GM23248 (cell line): Measurements from ENCODE around the gene SMIM23. TPM values are rescaled to one million over a fixed set of nuclear protein-coding genes. Genes with fewer than 3 reads are reported as not detected.

ENCODE experiments used
- DNase-seq: peaks from one replicate; pipeline ENCODE4 v3.0.0-alpha.2; 2015
- H2AFZ ChIP-seq: fragments of 200-600 bp; sonication (generic); 2 replicates; pipeline ENCODE4 v1.6.1; 2016; ENCODE audit warnings: antibody characterized with exemption
- H3F3A ChIP-seq: fragments of 200-600 bp; sonication (generic); 2 replicates; pipeline ENCODE4 v1.6.1; 2016; ENCODE audit warnings: mild to moderate bottlenecking, antibody characterized with exemption, mixed run types; ENCODE audit not compliant: insufficient read depth
- H3K27ac ChIP-seq: fragments of 200-600 bp; sonication (generic); 2 replicates; pipeline ENCODE4 v1.5.1; 2016; ENCODE audit warnings: mild to moderate bottlenecking
- H3K27me3 ChIP-seq: fragments of 200-600 bp; sonication (generic); replicated peaks from 2 replicates; pipeline ENCODE4 v1.6.1; 2016; ENCODE audit warnings: mild to moderate bottlenecking; ENCODE audit not compliant: insufficient read depth
- H3K36me3 ChIP-seq: fragments of 200-600 bp; sonication (generic); 2 replicates; pipeline ENCODE4 v1.6.1; 2016; ENCODE audit warnings: low read depth, mild to moderate bottlenecking
- H3K4me1 ChIP-seq: fragments of 200-600 bp; sonication (generic); 2 replicates; pipeline ENCODE4 v1.6.1; 2016; ENCODE audit warnings: mild to moderate bottlenecking; ENCODE audit not compliant: insufficient read depth
- H3K4me2 ChIP-seq: fragments of 200-600 bp; sonication (generic); one replicate; pipeline ENCODE4 v1.6.1; 2016; ENCODE audit warnings: mild to moderate bottlenecking; ENCODE audit not compliant: unreplicated experiment
- H3K4me3 ChIP-seq: fragments of 200-600 bp; sonication (generic); 2 replicates; pipeline ENCODE4 v1.5.1; 2016; ENCODE audit warnings: mild to moderate bottlenecking
- H3K79me2 ChIP-seq: fragments of 200-600 bp; sonication (generic); 2 replicates; pipeline ENCODE4 v1.6.1; 2016; ENCODE audit warnings: mild to moderate bottlenecking; ENCODE audit not compliant: insufficient read depth
- H3K9ac ChIP-seq: fragments of 200-600 bp; sonication (generic); 2 replicates; pipeline ENCODE4 v1.6.1; 2016; ENCODE audit warnings: mild to moderate bottlenecking
- H3K9me2 ChIP-seq: fragments of 200-600 bp; sonication (generic); 2 replicates; pipeline ENCODE4 v1.6.1; 2016; ENCODE audit warnings: mixed run types, mild to moderate bottlenecking, moderate library complexity; ENCODE audit not compliant: insufficient read depth
- H3K9me3 ChIP-seq: fragments of 200-600 bp; sonication (generic); one replicate; pipeline ENCODE4 v1.6.1; 2017; ENCODE audit warnings: low read depth
- H4K20me1 ChIP-seq: fragments of 200-600 bp; sonication (generic); 2 replicates; pipeline ENCODE4 v1.6.0; 2016; ENCODE audit not compliant: insufficient read depth
- EZH2 ChIP-seq: fragments of 200-600 bp; sonication (generic); IDR thresholded peaks from 2 replicates; pipeline ENCODE4 v1.6.1; 2018; ENCODE audit warnings: antibody characterized with exemption, mild to moderate bottlenecking; ENCODE audit not compliant: insufficient read depth, poor library complexity, severe bottlenecking
- EZH2phosphoT487 ChIP-seq: fragments of 200-600 bp; sonication (generic); IDR thresholded peaks from 2 replicates; pipeline ENCODE4 v1.6.1; 2018; ENCODE audit warnings: antibody characterized with exemption, moderate library complexity, mild to moderate bottlenecking, low read depth; ENCODE audit not compliant: insufficient read depth
- WGBS, 2 experiments: methylation state at CpG; one replicate each; pipeline ENCODE4 v1.1.6; 2015 to 2017; ENCODE audit warnings: low lambda C conversion rate in 2 of 2, low coverage in 1 of 2; ENCODE audit errors: missing lambda C conversion rate in 2 of 2; 5-methylcytosine and 5-hydroxymethylcytosine counted together
- in situ Hi-C: fragments of 300-500 bp; cut with MboI; formaldehyde crosslinking; loops from 2 replicates; pipeline ENCODE4 v1.15.0; 2020
- polyA plus RNA-seq: library from polyadenylated mRNA; unstranded; fragments of >200 nt; fragmentation: Nextera tagmentation; extraction: Ambion mirVana; gene quantifications from 2 replicates; pipeline ENCODE4 v1.2.1, GENCODE V29; 2016
- total RNA-seq: library from RNA; depleted of rRNA; stranded (reverse); fragments of >200 nt; shearing (Covaris generic); gene quantifications from 2 replicates; pipeline ENCODE4 v1.2.3, GENCODE V29; 2014

SMIM23 gene
- total and polyA plus RNA-seq, 2 experiments from 2014 or later = not detected

- in situ Hi-C loops = no loop called here
- Histone ChIP-seq H3K36me3 (no peaks in the 10 kb centered on the region), H3K9ac (no peak overlapping the region), H3F3A (no peaks in the 10 kb centered on the region), H3K9me3 (no peaks in the 10 kb centered on the region), H4K20me1 (no peaks in the 10 kb centered on the region), H3K9me2 (no peaks in the 10 kb centered on the region; the same call in 1 of the 2 replicates), H2AFZ (no peak overlapping the region), H3K79me2 (no peaks in the 10 kb centered on the region), H3K27ac (no peak overlapping the region), H3K4me2 (no peak overlapping the region), H3K4me3 (no peak overlapping the region), H3K27me3 (peaks cover 23% of the 10 kb centered on the region; the same call in 1 of the 2 replicates), H3K4me1 (no peaks in the 10 kb centered on the region)
- DNase-seq = no peak
- 76 to 78% methylated on average over 2 of the region's 2 CpGs for WGBS, 2 experiments
- TF ChIP-seq EZH2 = no peak
- no peak for TF ChIP-seq EZH2phosphoT487
These were observed 8.9 kb downstream of the SMIM23 start for GRCh38 chr5:171794470-171794960.

- TF ChIP-seq EZH2phosphoT487 (no peak), EZH2 (no peak)
- H3K79me2 ChIP-seq = no peaks in the 10 kb centered on the region
- no peak overlapping the region for H3K4me3 ChIP-seq
- no peaks in the 10 kb centered on the region for H3K4me1 ChIP-seq
- DNase-seq = no peak
- H3K4me2 ChIP-seq = no peak overlapping the region
- H3K9me3 ChIP-seq = no peaks in the 10 kb centered on the region
- H3K9me2 ChIP-seq = no peaks in the 10 kb centered on the region
- H3K9ac ChIP-seq = no peak overlapping the region
- H3K27ac ChIP-seq = no peak overlapping the region
- no peak overlapping the region for H2AFZ ChIP-seq
- in situ Hi-C loops = no loop called here
- H3K27me3 ChIP-seq = peaks cover 15% of the 10 kb centered on the region
- no peaks in the 10 kb centered on the region for H3F3A ChIP-seq
- 45% methylated on average over 2 of the region's 2 CpGs for WGBS, 2 experiments
- no peaks in the 10 kb centered on the region for H3K36me3 ChIP-seq
- H4K20me1 ChIP-seq = no peaks in the 10 kb centered on the region
These were observed 9.8 kb downstream of the SMIM23 start for GRCh38 chr5:171795381-171795780.

GRCh38 chr5:171796436-171796835, 10.8 kb downstream of the SMIM23 start:
- WGBS, 2 experiments = 62 to 65% methylated on average over 8 of the region's 8 CpGs
- Histone ChIP-seq H3F3A (no peaks in the 10 kb centered on the region), H2AFZ (no peak overlapping the region), H3K36me3 (no peaks in the 10 kb centered on the region), H3K79me2 (no peaks in the 10 kb centered on the region), H3K4me2 (no peak overlapping the region), H3K9me3 (no peaks in the 10 kb centered on the region), H3K27ac (no peak overlapping the region), H3K4me1 (no peaks in the 10 kb centered on the region), H3K9me2 (no peaks in the 10 kb centered on the region), H4K20me1 (no peaks in the 10 kb centered on the region), H3K4me3 (no peak overlapping the region), H3K27me3 (peaks cover 10% of the 10 kb centered on the region), H3K9ac (no peak overlapping the region)
- DNase-seq = no peak
- in situ Hi-C loops = no loop called here
- TF ChIP-seq EZH2phosphoT487 (no peak), EZH2 (no peak)

- no peaks in the 10 kb centered on the region for H3K9me2 ChIP-seq
- H3K79me2 ChIP-seq = no peaks in the 10 kb centered on the region
- in situ Hi-C loops = no loop called here
- H3K4me3 ChIP-seq = no peak overlapping the region
- no peak overlapping the region for H3K9ac ChIP-seq
- TF ChIP-seq EZH2 (no peak), EZH2phosphoT487 (no peak)
- H3K36me3 ChIP-seq = no peaks in the 10 kb centered on the region
- 72 to 75% methylated on average over 5 of the region's 5 CpGs for WGBS, 2 experiments
- H4K20me1 ChIP-seq = no peaks in the 10 kb centered on the region
- H3K4me2 ChIP-seq = no peak overlapping the region
- no peak overlapping the region for H2AFZ ChIP-seq
- H3F3A ChIP-seq = no peaks in the 10 kb centered on the region
- H3K27me3 ChIP-seq = peaks cover 7% of the 10 kb centered on the region
- H3K27ac ChIP-seq = no peak overlapping the region
- DNase-seq = no peak
- H3K9me3 ChIP-seq = no peaks in the 10 kb centered on the region
- no peaks in the 10 kb centered on the region for H3K4me1 ChIP-seq
These were observed 11.9 kb downstream of the SMIM23 start for GRCh38 chr5:171797543-171797942.

- Histone ChIP-seq H3K9me2 (no peaks in the 10 kb centered on the region), H3K27ac (no peak overlapping the region), H2AFZ (no peak overlapping the region), H3K79me2 (no peaks in the 10 kb centered on the region), H3K4me1 (no peaks in the 10 kb centered on the region), H3K4me2 (no peak overlapping the region), H3F3A (no peaks in the 10 kb centered on the region), H3K27me3 (peaks cover 7% of the 10 kb centered on the region), H3K9ac (no peak overlapping the region), H3K4me3 (no peak overlapping the region), H3K9me3 (no peaks in the 10 kb centered on the region), H3K36me3 (no peaks in the 10 kb centered on the region), H4K20me1 (no peaks in the 10 kb centered on the region)
- in situ Hi-C loops = no loop called here
- DNase-seq = no peak
- 37 to 43% methylated on average over 8 of the region's 8 CpGs for WGBS, 2 experiments
- TF ChIP-seq EZH2phosphoT487 (no peak), EZH2 (no peak)
These were observed 12.8 kb downstream of the SMIM23 start for GRCh38 chr5:171798418-171798817.
